HepG2 (cell line): ENCODE results near the gene ZFAND2A. TPM values are rescaled to one million over a fixed set of nuclear protein-coding genes. Genes with fewer than 3 reads are reported as not detected.

ENCODE experiments used
- ATAC-seq: fragments of 200-7000 bp; cut with Tn5 transposase; 3 replicates; pipeline ENCODE4 v1.9.1; 2020; ENCODE audit warnings: mild to moderate bottlenecking, moderate library complexity
- BruUV-seq: library from RNA; stranded (reverse); fragments of 400-500 nt; replicated peaks from 2 replicates; lab custom pipeline; 2021; lab: Mats Ljungman, UMichigan
- CTCF ChIA-PET: fragments of 300-600 bp; formaldehyde crosslinking; extraction: SDS; loops from one replicate; lab custom pipeline; 2021; ENCODE audit warnings: low total read pairs, inconsistent platforms, low intra/inter-chr PET ratio; lab: Yijun Ruan, JAX
- POLR2A ChIA-PET: fragments of 350-600 bp; sonication (Branson Sonifier 250); formaldehyde crosslinking; loops from one replicate; lab custom pipeline; 2020; ENCODE audit warnings: antibody characterized with exemption, inconsistent platforms; lab: Yijun Ruan, JAX
- DNase-seq: peaks from one replicate; pipeline ENCODE4 v3.0.0-alpha.2; 2015; ENCODE audit warnings: low spot score
- FAIRE-seq: peaks from 3 replicates; lab custom pipeline; 2011; peaks lifted over from hg19 to GRCh38; lab: Jason Lieb, UNC
- H2AFZ ChIP-seq: one replicate; pipeline ENCODE4 v1.6.1; 2011; ENCODE audit warnings: low read length, inconsistent platforms
- H3K27ac ChIP-seq: fragments of 300-600 bp; 3 replicates; pipeline ENCODE4 v1.8.0; 2011; ENCODE audit warnings: mixed run types, mild to moderate bottlenecking, mixed read lengths, low read length, inconsistent platforms; ENCODE audit not compliant: insufficient read depth; ENCODE audit errors: extremely low read length
- H3K27me3 ChIP-seq, 2 experiments: fragments of 200-600 bp in 1 of 2; 2 replicates in 1 of 2; 3 replicates in 1 of 2; pipeline versions ENCODE4 v1.6.0 to v1.8.0; 2011; ENCODE audit warnings: low read length in 2 of 2, mild to moderate bottlenecking in 2 of 2, moderate library complexity in 2 of 2, inconsistent platforms in 1 of 2; ENCODE audit not compliant: insufficient read depth in 2 of 2, control insufficient read depth in 1 of 2
- H3K36me3 ChIP-seq, 2 experiments: fragments of 200-600 bp in 1 of 2; replicated peaks in 1 of 2; 2 replicates in 1 of 2; 3 replicates in 1 of 2; pipeline versions ENCODE4 v1.5.1 to v1.8.0; 2011; ENCODE audit warnings: low read length in 2 of 2, inconsistent platforms in 1 of 2; ENCODE audit not compliant: insufficient read depth in 2 of 2, control insufficient read depth in 1 of 2
- H3K4me1 ChIP-seq: 2 replicates; pipeline ENCODE4 v1.5.1; 2012; ENCODE audit warnings: low read length, inconsistent platforms; ENCODE audit not compliant: insufficient read depth
- H3K4me2 ChIP-seq: 2 replicates; pipeline ENCODE4 v1.6.0; 2011; ENCODE audit warnings: low read depth, low read length, inconsistent platforms
- H3K4me3 ChIP-seq, 3 experiments: fragments of 200-600 bp in 1 of 3; sonication (generic), shearing (Covaris generic) in 1 of 3; replicated peaks in 1 of 3; 2 replicates each; pipeline ENCODE4 v1.5.1; 2011 to 2016; ENCODE audit warnings: low read length in 3 of 3, inconsistent platforms in 2 of 3, low read depth in 2 of 3, mild to moderate bottlenecking in 2 of 3, control low read depth in 1 of 3, mixed read lengths in 1 of 3; ENCODE audit not compliant: insufficient read depth in 1 of 3
- H3K79me2 ChIP-seq: one replicate; pipeline ENCODE4 v1.6.1; 2011; ENCODE audit warnings: low read length, inconsistent platforms; ENCODE audit not compliant: insufficient read depth
- H3K9ac ChIP-seq: 2 replicates; pipeline ENCODE4 v1.6.0; 2011; ENCODE audit warnings: mild to moderate bottlenecking, low read depth, low read length, inconsistent platforms; ENCODE audit not compliant: insufficient read depth
- H3K9me3 ChIP-seq: 2 replicates; pipeline ENCODE4 v1.5.1; 2012; ENCODE audit warnings: mild to moderate bottlenecking, low read length
- H4K20me1 ChIP-seq: 2 replicates; pipeline ENCODE4 v1.6.0; 2011; ENCODE audit warnings: inconsistent platforms, mild to moderate bottlenecking, low read length, moderate library complexity; ENCODE audit not compliant: insufficient read depth
- ADNP ChIP-seq: sonication (generic); formaldehyde crosslinking; IDR thresholded peaks from 2 replicates; pipeline ENCODE4 v1.4.0; 2020; ENCODE audit warnings: missing genetic modification reagents
- BCL3 ChIP-seq: sonication (generic); formaldehyde crosslinking; IDR thresholded peaks from 2 replicates; pipeline ENCODE4 v1.5.1; 2020; ENCODE audit warnings: mild to moderate bottlenecking, missing genetic modification reagents, moderate library complexity
- CREM ChIP-seq, 2 experiments: sonication (generic) in 1 of 2; formaldehyde crosslinking in 1 of 2; IDR thresholded peaks; 2 replicates each; pipeline versions ENCODE4 v1.4.0 to v1.6.1; 2016 to 2020; ENCODE audit warnings: antibody characterized with exemption in 1 of 2, mild to moderate bottlenecking in 1 of 2, missing genetic modification reagents in 1 of 2
- HDAC2 ChIP-seq: sonication (generic); formaldehyde crosslinking; IDR thresholded peaks from 2 replicates; pipeline ENCODE4 v1.4.0; 2020; ENCODE audit warnings: missing genetic modification reagents
- HIC2 ChIP-seq: sonication (generic); formaldehyde crosslinking; IDR thresholded peaks from 2 replicates; pipeline ENCODE4 v1.9.0; 2022; ENCODE audit warnings: low read depth, missing genetic modification reagents
- HNRNPK ChIP-seq: fragments of 200-400 bp; formaldehyde crosslinking; IDR thresholded peaks from 2 replicates; pipeline ENCODE4 v1.6.1; 2018; ENCODE audit warnings: low read length, low read depth, moderate library complexity, mild to moderate bottlenecking; ENCODE audit not compliant: poor library complexity, severe bottlenecking
- HOMEZ ChIP-seq: IDR thresholded peaks from 2 replicates; pipeline ENCODE4 v1.6.1; 2016; ENCODE audit warnings: low read depth
- IKZF5 ChIP-seq: IDR thresholded peaks from 2 replicates; pipeline ENCODE4 v1.6.1; 2018; ENCODE audit warnings: missing genetic modification reagents, mild to moderate bottlenecking, missing compliant biosample characterization
- ISX ChIP-seq: sonication (generic); formaldehyde crosslinking; conservative IDR thresholded peaks from 2 replicates; pipeline ENCODE4 v1.5.0; 2020; ENCODE audit warnings: missing genetic modification reagents
- KDM2A ChIP-seq: sonication (generic); formaldehyde crosslinking; IDR thresholded peaks from 2 replicates; pipeline ENCODE4 v1.4.0; 2020; ENCODE audit warnings: low read depth, missing genetic modification reagents, borderline replicate concordance
- KDM4B ChIP-seq: sonication (generic); formaldehyde crosslinking; IDR thresholded peaks from 2 replicates; pipeline ENCODE4 v1.4.0; 2020; ENCODE audit warnings: missing genetic modification reagents
- MAF1 ChIP-seq: sonication (generic); formaldehyde crosslinking; IDR thresholded peaks from 2 replicates; pipeline ENCODE4 v1.5.0; 2020; ENCODE audit warnings: missing genetic modification reagents, borderline replicate concordance
- MED13 ChIP-seq: sonication (generic); formaldehyde crosslinking; IDR thresholded peaks from 2 replicates; pipeline ENCODE4 v1.5.0; 2020; ENCODE audit warnings: missing genetic modification reagents
- MXD1 ChIP-seq: sonication (generic); formaldehyde crosslinking; IDR thresholded peaks from 2 replicates; pipeline ENCODE4 v1.4.0; 2020; ENCODE audit warnings: mild to moderate bottlenecking, missing genetic modification reagents
- NFIB ChIP-seq: sonication (generic); formaldehyde crosslinking; IDR thresholded peaks from 2 replicates; pipeline ENCODE4 v1.9.0; 2021; ENCODE audit warnings: missing genetic modification reagents, mild to moderate bottlenecking, borderline replicate concordance
- POLR2G ChIP-seq: fragments of 200-400 bp; formaldehyde crosslinking; IDR thresholded peaks from 2 replicates; pipeline ENCODE4 v1.6.1; 2018; ENCODE audit warnings: mild to moderate bottlenecking, low read depth, low read length, moderate library complexity
- REL ChIP-seq: sonication (generic); formaldehyde crosslinking; conservative IDR thresholded peaks from 2 replicates; pipeline ENCODE4 v1.8.0; 2022; ENCODE audit warnings: mild to moderate bottlenecking, missing genetic modification reagents, moderate library complexity
- TCF12 ChIP-seq, 2 experiments: fragments of 450-650 bp in 1 of 2; sonication (generic) in 1 of 2; formaldehyde crosslinking in 1 of 2; IDR thresholded peaks; 2 replicates each; pipeline versions ENCODE4 v1.6.1 to v1.8.0; 2017 to 2022; ENCODE audit warnings: antibody characterized with exemption in 1 of 2, mild to moderate bottlenecking in 1 of 2, missing genetic modification reagents in 1 of 2, moderate library complexity in 1 of 2
- ZNF496 ChIP-seq: sonication (generic); formaldehyde crosslinking; IDR thresholded peaks from 2 replicates; pipeline ENCODE4 v1.8.1; 2023; ENCODE audit warnings: mild to moderate bottlenecking, moderate library complexity, missing genetic modification reagents; ENCODE audit not compliant: insufficient replicate concordance
- ZNF644 ChIP-seq: IDR thresholded peaks from 2 replicates; pipeline ENCODE4 v1.6.1; 2016; ENCODE audit warnings: low read depth
- WGBS: methylation state at CpG from one replicate; pipeline ENCODE4 v1.1.6; 2017; ENCODE audit warnings: low lambda C conversion rate; 5-methylcytosine and 5-hydroxymethylcytosine counted together
- in situ Hi-C: cut with HindIII; loops from 2 replicates; pipeline ENCODE4 v1.10.0; 2017; ENCODE audit warnings: low pct_unique_long_range_greater_than_20kb; ENCODE audit not compliant: extremely low pct_ligation_motif_present
- intact Hi-C: fragments of 100-400 bp; cut with micrococcal nuclease; formaldehyde crosslinking; loops from one replicate; pipeline ENCODE4 v1.10.0; 2022; ENCODE audit not compliant: unreplicated experiment
- polyA plus RNA-seq, 8 experiments: library from polyadenylated mRNA; depleted of rRNA in 3 of 8; stranded (reverse) in 7 of 8; unstranded in 1 of 8; fragments of >200 nt; fragmentation: Illumina TruSeq in 4 of 8; extraction: Trizol in 4 of 8; gene quantifications; 2 replicates each; pipeline versions ENCODE4 v1.2.1 to v1.2.3, GENCODE V29; 2011 to 2016; ENCODE audit warnings: low read depth in 4 of 8, missing spikeins in 1 of 8, mixed read lengths in 1 of 8; ENCODE audit not compliant: insufficient read depth in 1 of 8
- total RNA-seq, 5 experiments: library from RNA; depleted of rRNA; stranded (reverse); fragments of >200 nt; fragmentation: Illumina TruSeq; extraction: Trizol; gene quantifications; 2 replicates each; pipeline ENCODE4 v1.2.3, GENCODE V29; 2016; ENCODE audit warnings: low read depth in 1 of 5

The ZFAND2A gene
- total and polyA plus RNA-seq, 2 of the 13 experiments (the other 11 are each of a cell fraction or from before 2014, with no cell fraction given) = 140 to 153 TPM

- Histone ChIP-seq H3K4me1 (peaks cover 37% of the 10 kb centered on the region), H3K27me3 (peaks cover 5 to 30% of the 10 kb centered on the region in 2 experiments; a peak in 4 of 5 replicates), H3K27ac (no peak overlapping the region), H3K4me3 (no peak overlapping the region), H2AFZ (no peak overlapping the region), H4K20me1 (no peaks in the 10 kb centered on the region), H3K9me3 (peaks cover 9% of the 10 kb centered on the region), H3K9ac (no peak overlapping the region), H3K36me3 (no peaks in the 10 kb centered on the region), H3K79me2 (no peaks in the 10 kb centered on the region), H3K4me2 (no peak overlapping the region)
- TF ChIP-seq MED13 (no peak), POLR2G (no peak), MAF1 (CRISPR knock-in tag) (no peak), HNRNPK (no peak), ZNF644 (no peak), IKZF5 (CRISPR knock-in tag) (no peak), TCF12 (IDR thresholded peaks at IDR 0.05) (no peak), TCF12 (CRISPR knock-in tag; IDR thresholded peaks at IDR 0.05) (no peak), NFIB (CRISPR knock-in tag) (no peak), HOMEZ (CRISPR knock-in tag) (no peak), ADNP (no peak), HDAC2 (CRISPR knock-in tag) (no peak), KDM4B (no peak), REL (no peak), KDM2A (CRISPR knock-in tag) (no peak), ISX (CRISPR knock-in tag) (no peak), CREM (IDR thresholded peaks at IDR 0.05) (no peak), CREM (CRISPR knock-in tag; IDR thresholded peaks at IDR 0.05) (no peak), MXD1 (CRISPR knock-in tag) (no peak), BCL3 (CRISPR knock-in tag) (no peak), ZNF496 (CRISPR knock-in tag) (no peak), HIC2 (CRISPR knock-in tag) (no peak)
- intact Hi-C loops = no loop called here
- ATAC-seq = no peak
- DNase-seq = no peak
- 41% methylated on average over 17 of the region's 19 CpGs for WGBS
- in situ Hi-C loops = no loop called here
- BruUV-seq = no TSS peak
- no peak for FAIRE-seq
- ChIA-PET POLR2A (no interaction called here), CTCF (no interaction called here)
Measured at GRCh38 chr7:1181031-1181430, 21.0 kb upstream of the ZFAND2A start.
